KMS-11 (cell line): Measurements from ENCODE around the gene ATP5PO.

Experiments
- H2AFZ ChIP-seq: fragments of 200-600 bp; sonication (generic); 2 replicates; pipeline ENCODE4 v1.6.1; 2016; ENCODE audit warnings: antibody characterized with exemption, mixed run types, low read depth
- H3K27ac ChIP-seq: fragments of 200-600 bp; sonication (generic); 2 replicates; pipeline ENCODE4 v1.6.1; 2016; ENCODE audit warnings: mild to moderate bottlenecking, mixed run types
- H3K27me3 ChIP-seq: fragments of 200-600 bp; sonication (generic); 2 replicates; pipeline ENCODE4 v1.6.1; 2017; ENCODE audit warnings: mild to moderate bottlenecking, low read depth, mixed run types, moderate library complexity; ENCODE audit not compliant: insufficient read depth
- H3K36me3 ChIP-seq: fragments of 200-600 bp; sonication (generic); 2 replicates; pipeline ENCODE4 v1.6.1; 2017; ENCODE audit warnings: mild to moderate bottlenecking, mixed run types; ENCODE audit not compliant: insufficient read depth
- H3K4me1 ChIP-seq: fragments of 200-600 bp; sonication (generic); 2 replicates; pipeline ENCODE4 v1.6.1; 2016; ENCODE audit warnings: mild to moderate bottlenecking, low read depth, mixed run types; ENCODE audit not compliant: poor library complexity, severe bottlenecking
- H3K4me2 ChIP-seq: fragments of 200-600 bp; sonication (generic); 2 replicates; pipeline ENCODE4 v1.7.0; 2016; ENCODE audit warnings: mild to moderate bottlenecking, mixed run types
- H3K4me3 ChIP-seq: fragments of 200-600 bp; sonication (generic); IDR thresholded peaks from 2 replicates; pipeline ENCODE4 v1.6.1; 2017; ENCODE audit warnings: low read depth, low read length, mixed read lengths; ENCODE audit not compliant: insufficient read depth
- H3K79me2 ChIP-seq: fragments of 200-600 bp; sonication (generic); 2 replicates; pipeline ENCODE4 v1.6.1; 2016; ENCODE audit warnings: low read depth, mixed run types; ENCODE audit not compliant: insufficient read depth
- H3K9ac ChIP-seq: fragments of 200-600 bp; sonication (generic); 2 replicates; pipeline ENCODE4 v1.6.1; 2016; ENCODE audit warnings: mild to moderate bottlenecking, mixed run types
- H4K20me1 ChIP-seq: fragments of 200-600 bp; sonication (generic); 2 replicates; pipeline ENCODE4 v1.6.1; 2016; ENCODE audit warnings: mild to moderate bottlenecking, mixed run types; ENCODE audit not compliant: insufficient read depth
- TF ChIP-seq, protein P1 (sequence below): fragments of 200-600 bp; sonication (generic); conservative IDR thresholded peaks from 2 replicates; pipeline ENCODE4 v1.6.1; 2017; ENCODE audit warnings: low read depth, mild to moderate bottlenecking, antibody characterized with exemption, low read length, moderate library complexity, mixed read lengths

Gene ATP5PO

DNA sequence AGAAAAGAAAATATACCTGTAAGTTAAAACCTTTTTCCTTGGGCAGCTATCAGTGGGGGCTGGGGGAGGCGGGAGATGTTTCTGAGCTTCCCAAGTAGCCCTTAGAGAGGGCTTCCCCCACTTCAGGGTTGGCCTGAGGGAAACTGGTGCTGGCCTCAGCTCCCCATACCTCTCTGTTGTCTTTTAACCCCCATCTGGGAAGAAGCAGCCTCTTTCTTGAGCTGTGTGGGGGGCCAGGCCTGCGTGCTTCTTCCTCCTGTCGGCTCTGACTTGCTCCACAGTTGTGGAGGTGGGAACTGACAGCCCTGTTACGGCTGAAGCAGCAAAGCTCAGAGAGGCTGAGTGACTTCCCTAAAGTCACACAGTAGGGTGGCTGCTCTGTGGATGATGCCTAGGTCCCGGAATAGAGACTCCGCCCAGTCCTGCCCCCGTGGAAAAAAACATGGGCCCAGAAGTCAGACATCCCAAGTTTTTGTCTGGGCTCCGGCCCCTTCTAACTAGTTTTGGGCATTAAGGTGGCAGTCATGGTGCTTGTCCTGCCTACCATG lies 55.2 kb downstream of the ATP5PO start:
- no peak overlapping the region for H3K9ac ChIP-seq
- H3K4me1 ChIP-seq: no peaks in the 10 kb centered on the region
- H2AFZ ChIP-seq: no peak overlapping the region
- no peak overlapping the region for H3K27ac ChIP-seq
- no peaks in the 10 kb centered on the region for H3K79me2 ChIP-seq
- H3K4me2 ChIP-seq: no peak overlapping the region
- H4K20me1 ChIP-seq: no peaks in the 10 kb centered on the region
- H3K4me3 ChIP-seq: no peak overlapping the region
- no peaks in the 10 kb centered on the region for H3K36me3 ChIP-seq
- TF ChIP-seq, protein P1, sequence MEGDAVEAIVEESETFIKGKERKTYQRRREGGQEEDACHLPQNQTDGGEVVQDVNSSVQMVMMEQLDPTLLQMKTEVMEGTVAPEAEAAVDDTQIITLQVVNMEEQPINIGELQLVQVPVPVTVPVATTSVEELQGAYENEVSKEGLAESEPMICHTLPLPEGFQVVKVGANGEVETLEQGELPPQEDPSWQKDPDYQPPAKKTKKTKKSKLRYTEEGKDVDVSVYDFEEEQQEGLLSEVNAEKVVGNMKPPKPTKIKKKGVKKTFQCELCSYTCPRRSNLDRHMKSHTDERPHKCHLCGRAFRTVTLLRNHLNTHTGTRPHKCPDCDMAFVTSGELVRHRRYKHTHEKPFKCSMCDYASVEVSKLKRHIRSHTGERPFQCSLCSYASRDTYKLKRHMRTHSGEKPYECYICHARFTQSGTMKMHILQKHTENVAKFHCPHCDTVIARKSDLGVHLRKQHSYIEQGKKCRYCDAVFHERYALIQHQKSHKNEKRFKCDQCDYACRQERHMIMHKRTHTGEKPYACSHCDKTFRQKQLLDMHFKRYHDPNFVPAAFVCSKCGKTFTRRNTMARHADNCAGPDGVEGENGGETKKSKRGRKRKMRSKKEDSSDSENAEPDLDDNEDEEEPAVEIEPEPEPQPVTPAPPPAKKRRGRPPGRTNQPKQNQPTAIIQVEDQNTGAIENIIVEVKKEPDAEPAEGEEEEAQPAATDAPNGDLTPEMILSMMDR: no peak
- H3K27me3 ChIP-seq: no peaks in the 10 kb centered on the region; the same call in 1 of the 2 replicates

- H3K4me3 ChIP-seq: no peak overlapping the region
- no peaks in the 10 kb centered on the region for H3K79me2 ChIP-seq
- H3K9ac ChIP-seq: no peak overlapping the region
- H3K27ac ChIP-seq: no peak overlapping the region
- no peaks in the 10 kb centered on the region for H3K27me3 ChIP-seq
- no peak overlapping the region for H2AFZ ChIP-seq
- H4K20me1 ChIP-seq: no peaks in the 10 kb centered on the region
- no peaks in the 10 kb centered on the region for H3K36me3 ChIP-seq
- no peaks in the 10 kb centered on the region for H3K4me1 ChIP-seq
- TF ChIP-seq, protein P1: no peak
- no peak overlapping the region for H3K4me2 ChIP-seq
Observed at GRCh38 chr21:33859373-33860102, 56.1 kb downstream of the ATP5PO start.

- H3K36me3 ChIP-seq: no peaks in the 10 kb centered on the region
- H3K27ac ChIP-seq: no peak overlapping the region
- TF ChIP-seq, protein P1: no peak
- no peaks in the 10 kb centered on the region for H3K27me3 ChIP-seq
- H3K79me2 ChIP-seq: no peaks in the 10 kb centered on the region
- no peak overlapping the region for H3K4me2 ChIP-seq
- H4K20me1 ChIP-seq: no peaks in the 10 kb centered on the region
- H2AFZ ChIP-seq: no peak overlapping the region
- H3K4me1 ChIP-seq: no peaks in the 10 kb centered on the region
- H3K9ac ChIP-seq: no peak overlapping the region
- no peak overlapping the region for H3K4me3 ChIP-seq
Observed at GRCh38 chr21:33858667-33859372, 56.8 kb downstream of the ATP5PO start.

- H3K4me3 ChIP-seq: no peak overlapping the region
- no peak overlapping the region for H3K4me2 ChIP-seq
- no peaks in the 10 kb centered on the region for H3K4me1 ChIP-seq
- H3K27me3 ChIP-seq: no peaks in the 10 kb centered on the region
- H3K79me2 ChIP-seq: no peaks in the 10 kb centered on the region
- no peak overlapping the region for H2AFZ ChIP-seq
- TF ChIP-seq, protein P1: no peak
- no peak overlapping the region for H3K27ac ChIP-seq
- H4K20me1 ChIP-seq: no peaks in the 10 kb centered on the region
- no peak overlapping the region for H3K9ac ChIP-seq
- no peaks in the 10 kb centered on the region for H3K36me3 ChIP-seq
Observed at GRCh38 chr21:33857846-33858666, 57.5 kb downstream of the ATP5PO start.
